Activated T-cell treated with anti-CD3 and anti-CD28 coated beads for 1 hour (primary cell): ENCODE data around the gene PIN1.

Experiments used
- DNase-seq: peaks from one replicate; pipeline ENCODE4 v3.0.0-alpha.2; 2020; ENCODE audit warnings: low read depth

PIN1 gene

DNA sequence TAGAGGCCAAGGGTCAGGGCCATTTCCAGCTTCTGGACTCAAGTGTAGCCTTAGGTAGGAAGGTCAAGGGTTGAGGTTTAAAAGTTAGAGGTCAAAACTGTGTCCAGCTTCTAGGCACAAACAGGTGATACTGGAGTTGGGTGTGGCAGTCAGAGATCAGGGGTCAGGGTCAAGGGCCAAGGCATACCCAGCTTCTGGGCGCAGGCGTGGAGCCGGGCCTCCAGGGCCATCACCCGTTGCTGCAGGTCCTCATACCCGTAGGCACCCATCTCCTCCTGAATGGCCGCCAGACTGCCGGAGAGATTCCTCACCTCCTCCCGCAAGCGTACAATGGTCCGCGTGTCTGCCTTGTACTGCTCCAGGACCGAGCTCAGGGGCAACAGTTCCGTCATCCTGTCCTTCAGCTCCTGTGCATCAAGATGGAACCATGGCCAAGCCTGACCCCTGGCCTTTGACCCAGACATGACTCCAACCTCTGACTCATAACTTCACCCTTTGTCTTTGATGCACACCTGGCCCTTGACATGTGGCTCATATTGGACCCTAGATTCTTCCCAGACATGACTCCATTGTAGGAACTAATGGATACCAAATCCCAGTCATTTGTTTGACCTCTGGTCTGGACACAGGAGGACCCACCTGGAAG lies 22.1 kb downstream of the PIN1 start:
- DNase-seq: no peak

DNA sequence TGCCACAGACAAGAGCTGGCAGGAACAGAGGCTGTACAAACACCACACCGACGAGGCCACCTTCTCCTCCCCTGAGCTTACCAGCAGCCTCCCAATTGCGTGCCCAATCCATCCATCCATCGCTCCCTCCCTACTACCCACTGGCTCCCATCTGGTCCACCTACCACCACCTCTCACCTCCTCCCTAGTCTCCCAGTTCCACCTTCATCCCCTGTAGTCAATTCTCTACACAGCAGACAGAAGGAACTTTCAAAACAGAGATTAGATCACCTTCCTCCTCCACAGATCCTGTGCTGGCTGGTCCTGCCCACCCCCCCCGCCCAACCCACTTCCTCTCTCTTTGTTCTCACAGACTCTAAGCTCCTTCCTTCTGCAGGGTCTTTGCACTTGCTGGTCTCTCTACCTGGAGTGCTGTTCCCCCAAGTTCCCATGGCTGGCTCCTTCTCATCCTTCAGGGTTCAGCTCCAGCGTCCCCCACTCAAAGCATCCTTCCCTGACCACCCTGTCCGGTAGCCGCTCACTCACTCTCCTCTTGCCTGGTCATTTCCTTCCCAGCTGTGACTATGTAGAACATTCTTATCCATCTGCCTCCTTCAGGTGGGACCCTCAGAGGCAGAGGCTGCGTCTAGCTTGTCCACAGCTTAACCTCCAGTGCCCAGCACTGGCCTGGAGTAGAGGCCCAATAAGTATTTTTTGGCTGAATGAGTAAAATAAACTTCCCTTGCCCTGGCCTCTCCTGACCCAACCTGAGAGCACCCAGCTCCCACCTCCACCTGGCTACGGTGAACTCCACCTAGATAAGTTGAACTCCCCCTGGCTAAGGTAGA lies 23.0 kb downstream of the PIN1 start:
- no peak for DNase-seq

DNA sequence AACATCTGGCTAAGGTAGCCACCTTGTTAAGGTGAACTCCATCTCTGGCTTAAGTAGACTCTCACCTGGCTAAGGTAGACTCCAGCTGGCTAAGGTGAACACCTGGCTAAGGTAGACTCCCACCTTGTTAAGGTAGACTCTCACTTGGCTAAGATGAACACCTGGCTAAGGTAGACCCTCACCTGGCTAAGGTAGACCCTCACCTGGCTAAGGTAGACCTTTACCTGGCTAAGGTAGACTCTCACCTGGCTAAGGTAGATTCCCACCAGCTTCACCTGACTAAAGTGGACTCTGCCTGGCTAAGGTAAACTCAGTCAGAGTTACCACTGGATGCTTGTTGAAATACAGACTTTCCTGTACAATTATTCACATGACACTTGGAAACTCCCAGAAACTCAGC lies 23.6 kb downstream of the PIN1 start:
- DNase-seq: no peak

DNA sequence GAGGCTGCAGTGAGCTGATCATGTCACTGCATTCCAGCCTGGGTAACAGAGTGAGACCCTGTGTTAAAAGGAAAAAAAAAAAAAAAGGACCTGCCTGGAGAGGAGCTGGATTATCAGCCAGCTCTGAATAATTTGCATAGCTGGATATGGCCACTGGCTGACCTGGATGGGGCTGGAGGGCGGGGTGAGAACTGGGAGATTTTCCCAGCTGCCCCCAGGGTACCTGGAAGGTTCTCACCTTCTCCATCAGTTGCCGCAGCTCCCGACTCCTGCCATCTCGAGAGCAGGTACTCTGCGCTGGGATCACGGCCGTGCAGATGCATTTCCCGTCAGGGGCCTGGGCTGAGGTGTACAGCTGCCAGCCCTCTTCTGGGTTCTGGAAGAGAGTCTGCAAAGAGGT lies 25.3 kb downstream of the PIN1 start:
- no peak for DNase-seq

DNA sequence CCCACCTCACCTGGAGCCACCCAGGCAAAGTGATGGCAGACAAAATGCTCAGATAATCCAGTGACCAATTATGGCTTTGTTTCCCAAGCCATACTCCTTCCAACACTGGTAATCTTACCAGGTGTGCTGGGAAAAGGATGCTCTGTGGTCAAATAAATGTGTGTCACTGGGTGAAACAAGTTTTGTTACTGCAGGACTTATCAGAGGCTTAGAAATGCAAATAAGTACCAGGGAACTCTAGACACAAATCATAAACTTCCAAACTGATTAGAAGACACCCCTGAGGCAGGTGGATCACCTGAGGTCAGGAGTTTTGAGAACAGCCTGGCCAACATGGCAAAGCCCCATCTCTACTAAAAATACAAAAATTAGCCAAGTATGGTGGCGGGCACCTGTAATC lies 26.4 kb downstream of the PIN1 start:
- DNase-seq: no peak

DNA sequence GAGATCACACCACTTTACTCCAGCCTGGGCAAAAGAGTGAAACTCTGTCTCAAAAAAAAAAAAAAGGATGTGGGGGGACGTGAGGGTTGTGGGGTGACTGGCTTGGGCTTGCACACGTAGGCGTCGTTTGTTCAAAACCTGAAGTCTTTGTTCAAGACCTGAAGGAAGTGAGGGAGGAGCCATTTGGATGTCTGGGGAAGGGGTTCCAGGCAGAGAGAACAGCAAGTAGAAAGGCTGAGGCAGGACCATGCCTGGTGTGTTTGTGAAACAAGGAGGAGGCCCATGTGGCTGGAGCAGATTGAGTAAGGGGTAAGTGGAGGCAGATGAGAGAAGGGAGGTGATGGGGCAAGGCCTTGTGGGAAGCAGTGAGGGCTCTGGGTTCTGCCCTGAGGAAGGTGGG lies 27.8 kb downstream of the PIN1 start:
- DNase-seq: no peak

DNA sequence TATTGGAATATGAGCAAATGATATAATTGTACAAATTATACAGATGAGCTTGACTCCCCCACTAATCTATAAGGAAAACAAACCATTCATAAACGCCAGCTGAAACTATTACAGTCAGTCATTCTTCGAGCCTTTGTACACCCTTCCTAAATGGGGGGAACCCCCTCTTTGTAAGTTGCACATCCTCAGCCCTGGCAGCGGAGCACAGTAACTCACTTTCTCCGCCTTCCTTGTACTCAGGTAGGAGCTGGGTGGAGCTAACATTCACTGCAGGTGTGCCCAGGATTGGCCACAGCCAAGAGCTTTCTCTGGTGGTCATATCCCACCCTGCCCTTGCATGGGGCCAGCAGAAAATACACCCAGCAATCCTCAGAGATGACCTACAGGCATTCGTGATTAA lies 28.6 kb downstream of the PIN1 start:
- DNase-seq: no peak

DNA sequence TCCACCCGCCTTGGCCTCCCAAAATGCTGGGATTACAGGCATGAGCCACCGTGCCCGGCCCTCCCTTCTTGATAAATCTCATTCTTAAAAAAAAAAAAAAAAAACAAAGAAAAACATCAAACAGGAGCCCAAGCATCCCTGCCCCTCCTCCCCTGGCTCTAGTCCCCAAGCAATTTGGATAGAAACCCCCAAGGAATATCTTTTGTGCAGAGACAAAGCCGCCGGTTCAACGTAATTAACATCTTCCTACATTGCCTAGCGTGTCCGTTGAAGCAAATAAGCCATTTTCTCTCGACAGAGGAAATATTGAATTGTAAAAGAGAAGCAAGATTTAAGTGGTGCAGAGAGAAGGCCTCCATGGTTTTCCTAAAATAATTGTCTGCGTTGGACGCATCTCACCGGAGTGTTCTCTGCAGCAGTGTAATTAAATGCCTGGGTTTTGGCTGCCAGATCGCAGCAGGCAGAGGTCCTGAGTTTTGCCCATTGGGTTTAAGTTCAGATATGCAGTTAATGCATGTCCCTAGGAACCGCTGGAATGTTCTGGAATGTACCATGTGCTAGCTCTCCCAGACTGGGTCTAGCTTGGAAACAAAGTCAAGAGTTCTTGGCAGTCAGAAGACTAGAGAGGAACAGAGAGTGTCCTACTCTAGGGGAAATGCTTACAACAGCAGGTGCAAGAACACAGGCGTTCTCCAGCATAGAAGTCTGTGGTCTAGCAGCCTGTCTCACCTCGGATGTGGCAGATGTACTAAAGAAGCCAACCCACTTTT lies 30.8 kb downstream of the PIN1 start:
- DNase-seq: peak; percentile 14

DNA sequence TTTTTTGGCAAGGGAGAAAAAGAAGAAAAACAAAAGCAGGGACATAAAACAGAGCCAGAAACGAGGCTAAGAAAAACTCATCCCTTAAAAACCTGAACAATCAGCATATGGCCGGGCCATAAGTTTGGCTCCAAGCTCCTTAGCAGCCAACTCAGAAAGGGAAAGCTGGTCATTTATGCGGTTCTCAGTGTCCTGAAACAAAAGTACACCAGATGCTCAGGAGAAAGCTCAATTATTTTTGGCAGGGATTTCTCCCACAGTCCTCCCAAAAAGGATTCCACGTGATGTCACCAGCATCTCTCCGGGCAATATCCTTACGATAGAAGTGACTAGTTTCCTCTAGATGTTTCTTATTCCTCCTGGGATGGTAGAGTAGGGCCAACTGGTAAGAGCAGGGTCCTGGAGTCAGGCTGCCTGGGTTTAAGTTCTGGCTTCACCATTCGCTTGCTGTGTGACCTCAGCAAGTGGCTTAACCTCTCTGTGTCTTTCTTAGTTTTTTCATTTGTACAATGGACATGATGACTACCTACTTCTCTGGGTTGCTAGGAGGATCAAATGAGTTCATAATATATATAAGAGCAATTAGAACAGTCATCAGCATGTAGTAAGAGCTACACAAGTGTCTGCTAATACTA lies 34.0 kb downstream of the PIN1 start:
- no peak for DNase-seq

DNA sequence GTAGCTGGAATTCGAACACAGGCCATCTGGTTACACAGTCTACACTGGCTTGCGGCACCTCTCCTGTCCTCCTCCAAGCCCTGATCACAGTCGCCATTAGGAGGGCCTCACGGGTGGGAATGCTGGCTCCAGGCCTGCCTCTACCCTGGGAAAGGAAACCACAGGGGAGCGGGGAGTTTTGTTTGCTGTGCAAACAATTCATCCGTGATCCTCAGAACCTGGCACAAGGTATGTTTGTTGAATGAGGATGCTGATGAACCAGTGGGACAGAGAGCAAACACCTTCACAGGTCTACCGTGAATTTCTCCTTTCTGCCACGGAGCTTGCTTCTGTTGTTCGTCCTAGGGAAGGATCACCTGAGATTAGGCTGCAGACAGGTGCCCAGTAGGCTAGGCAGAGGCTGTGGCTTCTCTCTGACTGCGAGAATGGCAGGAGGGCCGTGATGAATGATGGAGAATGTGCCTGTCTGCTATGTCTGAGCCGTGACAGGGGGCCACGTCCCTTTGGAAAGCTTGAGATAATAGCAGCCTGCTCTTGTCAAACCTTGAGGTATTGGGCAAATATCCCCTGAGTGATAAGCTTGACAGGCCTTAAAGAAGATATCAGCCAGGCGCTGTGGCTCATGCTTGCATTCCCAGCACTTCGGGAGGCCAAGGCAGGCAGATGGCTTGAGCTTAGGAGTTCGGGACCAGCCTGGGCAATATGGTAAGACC lies 36.7 kb downstream of the PIN1 start:
- DNase-seq: no peak

DNA sequence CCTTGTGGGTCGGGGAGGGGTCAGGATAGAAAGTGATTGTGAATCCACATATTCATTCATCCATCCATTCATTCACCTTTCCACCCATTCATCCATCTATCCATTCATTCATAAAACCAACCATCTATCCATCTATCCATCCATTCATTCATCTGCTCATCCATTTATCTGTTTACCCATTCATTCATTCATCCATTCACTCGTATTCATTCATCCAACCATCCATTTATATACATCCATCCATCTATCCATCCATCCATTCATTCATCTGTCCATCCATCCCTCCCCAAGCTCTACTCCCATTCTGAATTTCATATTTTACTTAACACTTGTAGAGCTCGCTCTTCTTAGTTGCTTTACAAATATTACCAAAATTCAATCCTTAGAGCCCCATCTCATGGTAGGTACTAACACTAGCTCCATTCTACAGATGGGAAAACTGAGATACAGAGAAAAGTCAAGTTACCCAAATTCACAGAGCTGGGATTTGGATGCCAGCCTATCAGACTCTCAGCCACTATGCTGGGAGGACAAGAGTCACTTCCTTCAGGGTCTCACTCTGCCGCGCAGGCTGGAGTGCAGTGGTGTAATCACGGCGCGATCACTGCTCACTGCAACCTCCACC lies 37.6 kb downstream of the PIN1 start:
- no peak for DNase-seq

DNA sequence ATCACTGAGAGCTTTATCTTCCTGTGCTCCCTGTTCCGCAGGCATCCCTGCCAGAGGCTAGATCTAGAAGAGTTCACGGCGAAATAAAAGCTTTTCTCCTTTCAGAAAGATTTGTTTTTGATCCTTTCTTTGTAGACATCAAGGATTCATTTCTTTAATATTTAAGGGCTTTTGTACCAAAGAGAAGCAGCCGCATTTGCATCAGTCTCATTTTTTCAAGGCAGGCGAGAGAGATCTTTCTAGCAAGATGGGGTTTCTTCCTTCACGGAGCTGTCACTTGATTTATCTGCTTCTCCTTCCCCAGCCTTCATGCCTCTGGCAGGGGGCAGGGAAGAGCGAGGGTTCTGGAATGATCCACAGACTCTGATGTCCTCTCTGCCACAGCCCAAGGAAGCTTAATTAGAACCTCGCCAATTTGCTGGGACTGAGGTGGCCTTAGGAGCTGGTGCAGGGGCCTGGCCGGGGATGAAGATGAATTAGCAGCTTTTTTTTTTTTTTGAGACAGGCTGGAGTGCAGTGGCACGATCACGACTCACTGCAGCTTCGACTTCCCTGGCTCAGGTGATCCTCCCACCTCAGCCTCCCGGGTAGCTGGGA lies 40.0 kb downstream of the PIN1 start:
- DNase-seq: no peak

DNA sequence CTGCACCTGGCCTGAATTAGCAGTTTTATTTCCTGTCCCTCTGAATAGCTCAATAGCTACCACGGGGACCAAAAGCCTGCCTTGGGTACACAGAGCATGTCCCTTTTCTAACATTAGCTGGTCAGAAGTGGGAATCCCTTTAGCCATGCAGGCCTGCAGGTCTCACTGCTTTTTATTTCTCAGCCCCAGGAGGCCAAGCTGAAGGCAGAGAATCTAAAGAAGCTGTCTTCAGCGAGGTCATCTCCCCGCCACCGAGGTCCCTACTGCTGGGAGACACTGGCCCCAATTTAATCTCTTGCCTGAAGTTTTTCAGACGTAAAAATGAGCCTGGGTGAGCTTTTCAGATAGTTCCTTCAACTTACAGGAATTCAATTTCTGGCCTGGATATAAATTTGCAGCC lies 40.7 kb downstream of the PIN1 start:
- no peak for DNase-seq

DNA sequence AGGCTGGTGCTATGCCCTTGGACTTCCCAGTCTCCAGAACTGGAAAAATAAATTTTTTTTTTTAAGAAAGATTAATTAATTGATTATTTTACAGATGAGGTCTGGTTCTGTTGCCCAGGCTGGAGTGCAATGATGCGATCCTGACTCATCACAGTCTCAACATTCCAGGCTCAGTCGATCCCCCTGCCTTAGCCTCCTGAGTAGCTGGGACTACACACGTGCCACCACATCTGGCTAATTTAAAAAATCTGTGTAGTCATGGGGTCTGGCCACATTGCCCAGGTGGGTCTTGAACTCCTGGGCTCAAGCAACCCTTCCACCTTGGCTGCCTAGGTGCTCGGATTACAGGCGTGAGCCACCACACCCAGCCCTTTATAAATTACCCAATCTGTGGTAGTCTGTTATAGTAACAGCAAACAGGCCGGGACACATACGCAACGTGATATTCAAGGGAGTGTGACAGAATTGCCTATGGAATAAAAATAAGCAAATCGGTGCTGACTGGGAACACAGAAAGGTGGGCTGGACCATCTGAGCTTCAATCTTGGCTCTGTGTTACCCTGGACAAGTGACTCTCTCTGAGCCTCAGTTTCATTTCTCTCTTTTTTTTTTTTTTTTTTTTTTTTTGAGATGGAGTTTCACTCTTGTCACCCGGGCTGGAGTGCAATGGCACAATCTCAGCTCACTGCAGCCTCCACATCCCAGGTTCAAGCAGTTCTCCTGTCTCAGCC lies 42.8 kb downstream of the PIN1 start:
- no peak for DNase-seq

DNA sequence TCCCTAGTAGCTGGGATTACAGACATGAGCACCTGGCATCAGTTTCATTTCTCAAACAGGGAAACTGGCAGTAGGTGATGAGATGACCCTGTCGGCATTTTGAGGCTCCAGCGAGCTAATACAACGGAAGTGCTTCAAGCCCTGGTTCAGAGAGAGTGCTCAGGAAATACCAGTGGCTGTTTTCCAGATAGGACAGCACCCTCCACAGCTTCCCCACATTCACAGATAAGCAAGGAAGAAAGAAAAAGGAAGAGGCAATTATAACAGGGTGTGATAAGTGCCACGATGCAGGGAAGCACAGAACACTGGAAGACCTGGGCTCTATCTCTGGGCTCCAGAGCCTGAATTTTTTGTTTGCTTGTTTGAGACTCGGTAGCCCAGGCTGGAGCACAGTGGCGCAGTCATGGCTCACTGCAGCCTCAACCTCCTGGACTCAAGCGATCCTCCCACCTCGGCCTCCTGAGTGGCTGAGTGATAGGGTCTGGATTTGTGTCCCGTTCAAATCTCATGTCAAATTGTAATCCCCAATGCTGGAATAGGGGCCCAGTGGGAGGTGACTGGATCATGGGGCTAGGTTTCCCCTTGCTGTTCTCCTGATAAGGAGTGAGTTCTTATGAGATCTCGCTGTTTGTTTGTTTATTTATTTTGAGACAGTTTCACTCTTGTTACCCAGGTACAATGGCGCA lies 43.5 kb downstream of the PIN1 start:
- no peak for DNase-seq

DNA sequence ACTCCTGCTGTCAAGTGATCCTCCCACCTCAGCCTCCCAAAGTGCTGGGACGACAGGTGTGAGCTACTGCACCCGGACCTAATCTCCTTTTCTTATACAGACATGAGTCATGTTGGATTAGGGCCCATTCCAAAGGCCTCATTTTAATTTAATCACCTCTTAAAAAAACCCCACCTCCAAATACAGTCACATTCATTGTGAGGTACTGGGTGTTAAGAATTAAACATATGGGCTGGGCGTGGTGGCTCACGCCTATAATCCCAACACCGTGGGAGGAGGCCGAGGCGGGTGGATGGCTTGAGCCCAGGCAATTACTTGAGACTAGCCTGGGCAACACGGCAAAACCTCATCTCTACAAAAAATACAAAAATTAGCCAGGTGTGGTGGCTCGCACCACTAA lies 46.6 kb downstream of the PIN1 start:
- no peak for DNase-seq

DNA sequence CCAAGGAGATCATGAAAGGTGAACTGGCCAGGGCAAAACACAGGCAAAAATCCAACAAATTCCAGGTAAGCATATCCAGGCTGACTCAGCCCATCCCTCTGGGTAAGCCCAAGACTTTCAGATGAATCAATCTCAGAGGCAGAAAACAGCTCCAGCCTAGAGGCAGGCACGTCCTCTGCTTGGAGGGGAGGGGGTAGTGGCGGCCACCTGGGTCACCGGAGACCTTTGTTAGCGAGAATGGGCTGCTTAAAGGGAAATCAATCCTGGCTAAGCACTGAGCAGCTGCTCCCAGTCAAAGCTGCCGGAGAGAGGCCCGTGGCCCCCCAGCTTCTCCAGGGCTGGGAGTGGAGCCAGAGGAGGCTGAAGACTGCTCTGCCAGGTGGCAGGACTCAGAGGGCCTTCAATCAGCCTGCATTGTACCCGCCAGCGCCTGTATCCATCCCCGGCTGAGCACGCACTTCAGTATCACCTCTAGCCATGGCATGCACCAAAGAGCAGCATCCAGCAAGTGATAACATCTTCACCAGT lies 48.2 kb downstream of the PIN1 start:
- no peak for DNase-seq

DNA sequence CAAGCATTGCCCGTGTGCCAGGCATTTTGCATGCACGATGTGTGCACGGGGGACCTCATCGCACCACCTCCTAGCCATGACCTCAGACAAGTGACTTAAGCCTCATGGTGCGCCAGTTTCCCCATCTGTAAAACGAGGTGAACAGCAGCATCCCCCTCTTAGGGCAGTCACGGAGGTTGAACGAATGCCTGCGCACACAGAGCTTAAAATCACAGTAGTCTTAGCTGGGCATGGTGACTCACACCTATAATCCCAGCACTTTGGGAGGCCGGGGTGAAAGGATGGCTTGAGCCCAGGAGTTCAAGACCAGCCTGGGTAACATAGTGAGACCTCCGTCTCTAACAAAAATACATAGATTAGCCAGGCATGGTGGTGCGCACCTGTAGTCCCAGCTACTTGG lies 48.6 kb downstream of the PIN1 start:
- no peak for DNase-seq

DNA sequence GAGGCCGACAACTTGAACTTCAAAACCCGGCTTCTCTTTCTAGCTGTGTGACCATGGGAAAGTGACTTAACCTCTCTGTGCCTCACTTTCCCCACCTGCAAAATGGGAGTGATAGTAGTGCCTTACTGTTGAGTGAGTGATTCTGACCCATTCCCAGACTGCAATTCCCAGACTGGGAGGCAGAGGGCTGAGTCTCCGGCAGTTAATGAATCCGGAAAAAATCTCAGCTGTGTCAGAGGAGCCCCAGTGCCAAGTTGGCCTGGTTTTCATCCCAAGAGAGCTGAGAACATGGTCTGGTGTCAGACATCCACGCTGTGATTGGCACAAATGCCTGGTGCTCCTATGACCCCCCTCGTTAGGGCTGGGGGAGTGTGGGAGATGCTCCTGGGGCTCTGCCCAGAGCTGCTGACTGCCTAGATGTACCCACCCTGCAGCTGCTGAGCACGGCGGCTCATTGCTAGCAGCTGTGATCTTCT lies 50.0 kb downstream of the PIN1 start:
- DNase-seq: no peak
